SK-N-SH (cell line): ENCODE results near the gene PARP11.

Source experiments
- TEAD4 ChIP-seq: IDR thresholded peaks from 2 replicates; pipeline ENCODE4 v1.4.0; 2012; ENCODE audit warnings: mild to moderate bottlenecking, borderline replicate concordance; ENCODE audit not compliant: insufficient read depth
- TF ChIP-seq, protein P1 (sequence below): fragments of 200-600 bp; sonication (generic); IDR thresholded peaks from 2 replicates; pipeline ENCODE4 v1.6.1; 2017; ENCODE audit warnings: antibody characterized with exemption, mild to moderate bottlenecking, moderate library complexity

DNA sequence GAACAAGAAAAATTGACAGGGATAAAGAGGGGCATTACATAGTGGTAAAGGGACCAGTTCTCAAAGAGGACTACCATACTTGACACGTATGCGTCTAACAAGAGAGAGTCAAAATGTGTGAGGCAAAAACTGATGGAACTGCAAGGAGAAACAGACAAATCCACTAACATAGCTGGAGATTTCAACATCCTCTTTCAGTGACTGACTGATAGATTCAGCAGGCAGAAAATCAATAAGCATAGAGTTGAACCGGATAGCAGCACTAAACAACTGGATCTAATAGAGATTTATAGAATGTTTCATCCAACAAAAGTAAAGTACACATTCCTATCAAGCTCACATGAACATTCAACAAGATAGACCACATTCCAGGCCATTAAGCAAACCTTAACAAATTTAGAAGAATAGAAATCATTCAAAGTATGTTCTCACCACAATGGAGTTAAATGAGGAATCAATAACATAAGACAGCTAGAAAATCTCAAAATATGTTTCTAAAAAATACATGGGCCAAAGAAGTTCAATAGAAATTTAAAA lies 104.2 kb downstream of the PARP11 start:
- TF ChIP-seq, protein P1, sequence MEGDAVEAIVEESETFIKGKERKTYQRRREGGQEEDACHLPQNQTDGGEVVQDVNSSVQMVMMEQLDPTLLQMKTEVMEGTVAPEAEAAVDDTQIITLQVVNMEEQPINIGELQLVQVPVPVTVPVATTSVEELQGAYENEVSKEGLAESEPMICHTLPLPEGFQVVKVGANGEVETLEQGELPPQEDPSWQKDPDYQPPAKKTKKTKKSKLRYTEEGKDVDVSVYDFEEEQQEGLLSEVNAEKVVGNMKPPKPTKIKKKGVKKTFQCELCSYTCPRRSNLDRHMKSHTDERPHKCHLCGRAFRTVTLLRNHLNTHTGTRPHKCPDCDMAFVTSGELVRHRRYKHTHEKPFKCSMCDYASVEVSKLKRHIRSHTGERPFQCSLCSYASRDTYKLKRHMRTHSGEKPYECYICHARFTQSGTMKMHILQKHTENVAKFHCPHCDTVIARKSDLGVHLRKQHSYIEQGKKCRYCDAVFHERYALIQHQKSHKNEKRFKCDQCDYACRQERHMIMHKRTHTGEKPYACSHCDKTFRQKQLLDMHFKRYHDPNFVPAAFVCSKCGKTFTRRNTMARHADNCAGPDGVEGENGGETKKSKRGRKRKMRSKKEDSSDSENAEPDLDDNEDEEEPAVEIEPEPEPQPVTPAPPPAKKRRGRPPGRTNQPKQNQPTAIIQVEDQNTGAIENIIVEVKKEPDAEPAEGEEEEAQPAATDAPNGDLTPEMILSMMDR, result no peak
- no peak for TF ChIP-seq TEAD4
